ENCODE measurements around the gene USP51. TPM values are rescaled to one million over a fixed set of nuclear protein-coding genes. Genes with fewer than 3 reads are reported as not detected.

Gene USP51
- polyA plus RNA-seq (0.28 to 0.57 TPM (median 0.39 TPM) in 3 replicates), polyA minus RNA-seq (0.83 to 1.8 TPM (median 1.2 TPM) in 3 replicates)
- polyA plus RNA-seq (2011; ENCODE audit: low read depth), result not detected
- polyA plus RNA-seq (2011; cell fraction: cytosol; rRNA removed), result 0.13 and 0.18 TPM in 2 replicates
- 0.33 and 0.52 TPM in 2 replicates for polyA plus RNA-seq (2011; cell fraction: nucleus; rRNA removed)
- 0.17 and 0.33 TPM in 2 replicates for polyA plus RNA-seq (2012; ENCODE audit: low replicate concordance)
- polyA minus RNA-seq (2011; cell fraction: cytosol; rRNA and poly(A)+ RNA removed), result not detected
- 0.54 and 0.95 TPM in 2 replicates for polyA minus RNA-seq (2011; cell fraction: nucleus; rRNA and poly(A)+ RNA removed)

DNA sequence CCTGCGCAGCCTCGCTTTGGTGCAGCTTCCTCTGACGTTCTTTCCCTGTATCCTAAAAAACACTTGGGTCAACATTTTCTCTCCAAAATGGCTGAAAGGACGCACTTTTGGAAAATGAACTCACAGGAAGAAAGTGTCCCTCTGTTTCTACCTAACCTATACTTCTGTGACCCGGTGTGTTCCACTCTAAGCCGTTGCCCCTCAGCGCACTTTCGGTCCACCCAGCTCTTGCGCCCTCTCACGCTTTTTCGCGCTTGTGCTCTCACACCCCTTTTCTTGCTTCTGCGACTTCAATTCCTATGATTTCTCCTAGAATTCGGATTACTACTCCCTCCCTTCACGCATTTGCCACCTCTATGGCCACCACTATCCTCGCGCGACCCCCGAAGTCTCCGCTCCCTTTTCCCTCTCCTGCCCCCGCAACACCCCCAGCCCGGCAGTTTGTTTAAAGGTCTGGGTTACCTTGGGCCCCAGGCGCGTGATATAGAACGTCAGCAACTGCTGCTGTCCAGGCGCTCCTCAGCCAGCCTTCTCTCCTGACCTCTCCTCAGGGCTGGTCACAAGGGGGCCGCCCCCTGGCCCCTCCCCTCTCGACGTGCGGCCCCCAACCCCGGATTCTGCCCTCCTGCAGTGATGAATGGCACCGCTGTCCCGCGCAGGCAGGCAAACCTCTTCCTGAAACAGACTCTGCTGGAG lies at the start of gene USP51:
Gene USP51 (minus strand): TSS at position 535 of the 696 bp plus-strand sequence. CDS start 909 bp downstream, outside the sequence.
- H3K27ac ChIP-seq (ENCODE audit: control insufficient read depth, insufficient read depth, low read length), result peak within 1 kb of the TSS; percentile 43
- H3K9me3 ChIP-seq (ENCODE audit: control insufficient read depth, low read depth, low read length), result no peaks in the 10 kb centered on the region
- no peak for TF ChIP-seq EZH2 (IDR thresholded peaks at IDR 0.05; ENCODE audit: low read length)
- H3K9ac ChIP-seq (ENCODE audit: control insufficient read depth, extremely low read depth, insufficient read depth, low read length), result peak within 1 kb of the TSS; percentile 60
- H3K4me2 ChIP-seq (ENCODE audit: control insufficient read depth, extremely low read depth, insufficient read depth, low read depth, low read length), result peak within 1 kb of the TSS; percentile 80
- no peaks in the 10 kb centered on the region for H3K36me3 ChIP-seq (ENCODE audit: control insufficient read depth in 2 of 2, extremely low read depth in 1 of 2, insufficient read depth in 2 of 2, low read length in 2 of 2)
- no peaks in the 10 kb centered on the region for H3K79me2 ChIP-seq (ENCODE audit: control insufficient read depth, insufficient read depth, low read length)
- no peaks in the 10 kb centered on the region for H3K27me3 ChIP-seq (ENCODE audit: control insufficient read depth, extremely low read depth, insufficient read depth, low read length)
- FAIRE-seq (no peak), DNase-seq (ENCODE audit: low read depth, low spot score) (no peak)
- H4K20me1 ChIP-seq (ENCODE audit: control insufficient read depth, extremely low read depth, insufficient read depth, low read length), result no peaks in the 10 kb centered on the region
- dilution Hi-C loops (cut with MboI; ENCODE audit: extremely low pct_ligation_motif_present, low sequenced_read_pairs), result no loop called here
- no peaks in the 10 kb centered on the region for H3K9me1 ChIP-seq (ENCODE audit: control insufficient read depth, extremely low read depth, insufficient read depth, low read length)
- peak within 1 kb of the TSS; percentile 37 to 73 (median 66) for H3K4me3 ChIP-seq (ENCODE audit: control insufficient read depth in 2 of 3, extremely low read depth in 1 of 3, insufficient read depth in 2 of 3, low read depth in 1 of 3, low read length in 3 of 3)
- peaks cover 7% of the 10 kb centered on the region for H3K4me1 ChIP-seq (ENCODE audit: control insufficient read depth, extremely low read depth, insufficient read depth, low read length)
- H2AFZ ChIP-seq (ENCODE audit: control insufficient read depth, low read length), result peak within 1 kb of the TSS; percentile 87

DNA sequence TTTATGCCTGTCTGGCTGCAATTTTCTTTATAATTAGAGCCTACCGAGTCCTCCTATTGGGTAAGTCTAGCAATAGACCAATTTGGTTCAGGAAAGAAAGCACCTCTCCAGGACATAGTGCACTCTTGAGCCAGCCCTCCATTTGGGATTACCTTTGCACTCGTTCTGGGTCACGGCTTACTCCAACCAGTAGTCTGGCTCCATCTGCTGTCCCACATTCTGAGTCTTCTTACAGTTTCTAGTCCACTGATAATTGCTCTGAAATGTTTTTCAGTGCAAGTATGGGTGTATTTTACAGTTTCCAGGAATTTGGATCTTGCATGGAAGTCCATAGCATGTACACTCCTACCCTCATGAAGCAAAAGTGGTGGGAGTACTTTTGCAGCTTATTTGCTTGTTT lies 34.8 kb upstream of the USP51 start:
- Histone ChIP-seq H3K4me2 (ENCODE audit: control insufficient read depth, extremely low read depth, insufficient read depth, low read depth, low read length) (no peak overlapping the region), H3K4me1 (ENCODE audit: control insufficient read depth, extremely low read depth, insufficient read depth, low read length) (no peaks in the 10 kb centered on the region), H3K36me3 (ENCODE audit: control insufficient read depth in 2 of 2, extremely low read depth in 1 of 2, insufficient read depth in 2 of 2, low read length in 2 of 2) (no peaks in the 10 kb centered on the region), H3K9ac (ENCODE audit: control insufficient read depth, extremely low read depth, insufficient read depth, low read length) (no peak overlapping the region), H3K27me3 (ENCODE audit: control insufficient read depth, extremely low read depth, insufficient read depth, low read length) (no peaks in the 10 kb centered on the region), H3K27ac (ENCODE audit: control insufficient read depth, insufficient read depth, low read length) (no peak overlapping the region), H2AFZ (ENCODE audit: control insufficient read depth, low read length) (no peak overlapping the region), H3K9me1 (ENCODE audit: control insufficient read depth, extremely low read depth, insufficient read depth, low read length) (no peaks in the 10 kb centered on the region), H4K20me1 (ENCODE audit: control insufficient read depth, extremely low read depth, insufficient read depth, low read length) (no peaks in the 10 kb centered on the region), H3K4me3 (ENCODE audit: control insufficient read depth in 2 of 3, extremely low read depth in 1 of 3, insufficient read depth in 2 of 3, low read depth in 1 of 3, low read length in 3 of 3) (no peak overlapping the region), H3K9me3 (ENCODE audit: control insufficient read depth, low read depth, low read length) (no peaks in the 10 kb centered on the region), H3K79me2 (ENCODE audit: control insufficient read depth, insufficient read depth, low read length) (no peaks in the 10 kb centered on the region)
- no peak for DNase-seq (ENCODE audit: low read depth, low spot score)
- dilution Hi-C loops (cut with MboI; ENCODE audit: extremely low pct_ligation_motif_present, low sequenced_read_pairs), result no loop called here
- peak in 1 of 3 experiments; percentile 15 for TF ChIP-seq CTCF (optimal IDR thresholded peaks at IDR 0.05 in 1 of 3, IDR thresholded peaks at IDR 0.05 in 1 of 3, conservative IDR thresholded peaks at IDR 0.05 in 1 of 3; ENCODE audit: extremely low read depth in 1 of 3, insufficient read depth in 2 of 3, low read length in 3 of 3)
- no peak for TF ChIP-seq EZH2 (IDR thresholded peaks at IDR 0.05; ENCODE audit: low read length)
- no peak for FAIRE-seq

All from keratinocyte (primary cell).